Astrocyte (in vitro differentiated cells and primary cell): ENCODE results near the gene PHB1. TPM values are rescaled to one million over a fixed set of nuclear protein-coding genes. Genes with fewer than 3 reads are reported as not detected.

Experiments used
- DNase-seq: peaks from one replicate; pipeline ENCODE4 v3.0.0-alpha.2; 2010; ENCODE audit warnings: low read depth
- FAIRE-seq: peaks from 2 replicates; lab custom pipeline; 2011; peaks lifted over from hg19 to GRCh38; lab: Jason Lieb, UNC
- H2AFZ ChIP-seq: 2 replicates; pipeline ENCODE4 v1.6.0; 2012; ENCODE audit warnings: low read depth, low read length, inconsistent platforms
- H3K27ac ChIP-seq: 2 replicates; pipeline ENCODE4 v1.5.1; 2011; ENCODE audit warnings: low read depth, low read length, inconsistent platforms
- H3K27me3 ChIP-seq: 2 replicates; pipeline ENCODE4 v1.6.0; 2011; ENCODE audit warnings: low read length, inconsistent platforms; ENCODE audit not compliant: insufficient read depth
- H3K36me3 ChIP-seq: 2 replicates; pipeline ENCODE4 v1.5.1; 2011; ENCODE audit warnings: low read length, inconsistent platforms; ENCODE audit not compliant: insufficient read depth
- H3K4me1 ChIP-seq: 2 replicates; pipeline ENCODE4 v1.5.1; 2011; ENCODE audit warnings: low read length, inconsistent platforms; ENCODE audit not compliant: insufficient read depth
- H3K4me2 ChIP-seq: 2 replicates; pipeline ENCODE4 v1.6.0; 2012; ENCODE audit warnings: low read length, inconsistent platforms
- H3K4me3 ChIP-seq: 2 replicates; pipeline ENCODE4 v1.5.1; 2011; ENCODE audit warnings: low read depth, mild to moderate bottlenecking, low read length, inconsistent platforms; ENCODE audit not compliant: insufficient read depth
- H3K79me2 ChIP-seq: 2 replicates; pipeline ENCODE4 v1.6.0; 2012; ENCODE audit warnings: mild to moderate bottlenecking, low read length, inconsistent platforms; ENCODE audit not compliant: insufficient read depth
- H3K9ac ChIP-seq: 2 replicates; pipeline ENCODE4 v1.6.0; 2012; ENCODE audit warnings: mild to moderate bottlenecking, low read length, inconsistent platforms
- H3K9me3 ChIP-seq: 2 replicates; pipeline ENCODE4 v1.5.1; 2012; ENCODE audit warnings: low read depth, mild to moderate bottlenecking, low read length, inconsistent platforms; ENCODE audit not compliant: insufficient read depth
- H4K20me1 ChIP-seq: 2 replicates; pipeline ENCODE4 v1.6.0; 2012; ENCODE audit warnings: low read length, inconsistent platforms; ENCODE audit not compliant: insufficient read depth
- H3K27ac Mint-ChIP-seq: one replicate; pipeline ENCODE4 v1.8.0; 2021; ENCODE audit warnings: mild to moderate bottlenecking, mixed read lengths; ENCODE audit not compliant: unreplicated experiment
- H3K27me3 Mint-ChIP-seq: one replicate; pipeline ENCODE4 v1.8.0; 2021; ENCODE audit warnings: low read depth, mixed read lengths; ENCODE audit not compliant: unreplicated experiment
- H3K36me3 Mint-ChIP-seq: one replicate; pipeline ENCODE4 v1.8.0; 2021; ENCODE audit warnings: low read depth, mixed read lengths; ENCODE audit not compliant: unreplicated experiment
- H3K4me1 Mint-ChIP-seq: one replicate; pipeline ENCODE4 v1.8.0; 2021; ENCODE audit warnings: low read depth, mixed read lengths; ENCODE audit not compliant: unreplicated experiment
- H3K4me3 Mint-ChIP-seq: one replicate; pipeline ENCODE4 v1.8.0; 2021; ENCODE audit warnings: mild to moderate bottlenecking, moderate library complexity, mixed read lengths; ENCODE audit not compliant: unreplicated experiment
- H3K9me3 Mint-ChIP-seq: one replicate; pipeline ENCODE4 v1.8.0; 2021; ENCODE audit warnings: mild to moderate bottlenecking, mixed read lengths; ENCODE audit not compliant: unreplicated experiment
- EZH2 ChIP-seq: IDR thresholded peaks from 2 replicates; pipeline ENCODE4 v1.6.1; 2012; ENCODE audit warnings: mild to moderate bottlenecking, low read length, inconsistent platforms; ENCODE audit not compliant: insufficient read depth
- total RNA-seq: library from RNA; stranded (reverse); gene quantifications from 2 replicates; pipeline ENCODE4 v1.2.1, GENCODE V29; 2021
- TF ChIP-seq, protein P1 (sequence below): IDR thresholded peaks from 2 replicates; pipeline ENCODE4 v1.5.1; 2011; ENCODE audit warnings: low read depth, mild to moderate bottlenecking, inconsistent platforms, low read length, moderate library complexity; ENCODE audit not compliant: insufficient read depth

Gene PHB1
- total RNA-seq, 1 donor from 2014 or later: 227 TPM

GRCh38 chr17:49372425-49372824 is 42.3 kb downstream of the PHB1 start:
- Histone ChIP-seq H3K4me1 (no peaks in the 10 kb centered on the region), H3K4me3 (no peak overlapping the region), H3K27me3 (no peaks in the 10 kb centered on the region), H3K4me2 (no peak overlapping the region), H3K27ac (no peak overlapping the region), H3K79me2 (no peaks in the 10 kb centered on the region), H3K9me3 (no peaks in the 10 kb centered on the region), H4K20me1 (no peaks in the 10 kb centered on the region), H3K9ac (no peak overlapping the region), H3K36me3 (no peaks in the 10 kb centered on the region), H2AFZ (no peak overlapping the region)
- H3K4me1 Mint-ChIP-seq: no peaks in the 10 kb centered on the region
- peaks cover 4% of the 10 kb centered on the region for H3K9me3 Mint-ChIP-seq
- H3K27ac Mint-ChIP-seq: no peak overlapping the region
- H3K27me3 Mint-ChIP-seq: no peaks in the 10 kb centered on the region
- TF ChIP-seq, protein P1, sequence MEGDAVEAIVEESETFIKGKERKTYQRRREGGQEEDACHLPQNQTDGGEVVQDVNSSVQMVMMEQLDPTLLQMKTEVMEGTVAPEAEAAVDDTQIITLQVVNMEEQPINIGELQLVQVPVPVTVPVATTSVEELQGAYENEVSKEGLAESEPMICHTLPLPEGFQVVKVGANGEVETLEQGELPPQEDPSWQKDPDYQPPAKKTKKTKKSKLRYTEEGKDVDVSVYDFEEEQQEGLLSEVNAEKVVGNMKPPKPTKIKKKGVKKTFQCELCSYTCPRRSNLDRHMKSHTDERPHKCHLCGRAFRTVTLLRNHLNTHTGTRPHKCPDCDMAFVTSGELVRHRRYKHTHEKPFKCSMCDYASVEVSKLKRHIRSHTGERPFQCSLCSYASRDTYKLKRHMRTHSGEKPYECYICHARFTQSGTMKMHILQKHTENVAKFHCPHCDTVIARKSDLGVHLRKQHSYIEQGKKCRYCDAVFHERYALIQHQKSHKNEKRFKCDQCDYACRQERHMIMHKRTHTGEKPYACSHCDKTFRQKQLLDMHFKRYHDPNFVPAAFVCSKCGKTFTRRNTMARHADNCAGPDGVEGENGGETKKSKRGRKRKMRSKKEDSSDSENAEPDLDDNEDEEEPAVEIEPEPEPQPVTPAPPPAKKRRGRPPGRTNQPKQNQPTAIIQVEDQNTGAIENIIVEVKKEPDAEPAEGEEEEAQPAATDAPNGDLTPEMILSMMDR: no peak
- no peak for TF ChIP-seq EZH2
- no peak overlapping the region for H3K4me3 Mint-ChIP-seq
- FAIRE-seq (no peak), DNase-seq (no peak)
- H3K36me3 Mint-ChIP-seq: peaks cover 5% of the 10 kb centered on the region

- H3K36me3 Mint-ChIP-seq: peaks cover 3% of the 10 kb centered on the region
- Histone ChIP-seq H3K36me3 (no peaks in the 10 kb centered on the region), H3K79me2 (no peaks in the 10 kb centered on the region), H3K9me3 (no peaks in the 10 kb centered on the region), H4K20me1 (no peaks in the 10 kb centered on the region), H3K27ac (no peak overlapping the region), H3K9ac (no peak overlapping the region), H3K4me1 (no peaks in the 10 kb centered on the region), H3K4me3 (no peak overlapping the region), H3K4me2 (no peak overlapping the region), H2AFZ (no peak overlapping the region), H3K27me3 (no peaks in the 10 kb centered on the region)
- H3K4me1 Mint-ChIP-seq: no peaks in the 10 kb centered on the region
- FAIRE-seq: no peak
- no peaks in the 10 kb centered on the region for H3K27me3 Mint-ChIP-seq
- no peak overlapping the region for H3K27ac Mint-ChIP-seq
- no peak for TF ChIP-seq EZH2
- TF ChIP-seq, protein P1: no peak
- no peak overlapping the region for H3K4me3 Mint-ChIP-seq
- DNase-seq: no peak
- peaks cover 2% of the 10 kb centered on the region for H3K9me3 Mint-ChIP-seq
These were observed 43.5 kb downstream of the PHB1 start for GRCh38 chr17:49370971-49371834.

DNA sequence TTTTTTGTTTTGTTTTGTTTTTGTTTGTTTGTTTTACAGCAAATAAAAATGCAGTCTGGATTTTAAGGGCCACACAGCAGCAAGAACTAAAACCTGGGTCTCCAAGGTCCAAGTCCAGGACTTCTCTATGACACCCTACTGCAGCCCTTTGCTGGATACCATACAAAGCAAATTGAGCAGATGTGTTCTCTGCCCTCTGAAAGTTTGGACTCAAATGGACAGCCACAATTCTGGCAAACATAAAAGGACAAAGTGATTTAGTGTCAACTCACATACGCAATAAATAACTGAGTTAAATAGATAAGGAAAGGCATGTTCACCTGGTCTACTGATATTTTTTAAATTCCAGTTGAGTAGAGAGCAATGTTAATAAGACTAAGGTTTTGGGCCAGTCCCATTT is 44.9 kb downstream of the PHB1 start:
- TF ChIP-seq, protein P1: no peak
- TF ChIP-seq EZH2: no peak
- no peaks in the 10 kb centered on the region for H3K4me1 Mint-ChIP-seq
- H3K36me3 Mint-ChIP-seq: peaks cover 3% of the 10 kb centered on the region
- H3K79me2 ChIP-seq: no peaks in the 10 kb centered on the region
- H3K27me3 Mint-ChIP-seq: no peaks in the 10 kb centered on the region
- DNase-seq (no peak), FAIRE-seq (no peak)
- H3K27me3 ChIP-seq: no peaks in the 10 kb centered on the region
- no peak overlapping the region for H3K4me2 ChIP-seq
- H3K4me1 ChIP-seq: no peaks in the 10 kb centered on the region
- H4K20me1 ChIP-seq: no peaks in the 10 kb centered on the region
- no peak overlapping the region for H3K27ac ChIP-seq
- H3K4me3 ChIP-seq: no peak overlapping the region
- no peaks in the 10 kb centered on the region for H3K36me3 ChIP-seq
- H3K9ac ChIP-seq: no peak overlapping the region
- no peak overlapping the region for H2AFZ ChIP-seq
- no peaks in the 10 kb centered on the region for H3K9me3 ChIP-seq
- H3K27ac Mint-ChIP-seq: no peak overlapping the region
- H3K4me3 Mint-ChIP-seq: no peak overlapping the region
- no peaks in the 10 kb centered on the region for H3K9me3 Mint-ChIP-seq
